K562 (cell line): ENCODE results near the gene PRUNE1. TPM values are rescaled to one million over a fixed set of nuclear protein-coding genes. Genes with fewer than 3 reads are reported as not detected.

ENCODE experiments used
- FOXK2 ChIP-seq, 2 experiments: fragments of 450-650 bp; IDR thresholded peaks in 1 of 2; conservative IDR thresholded peaks in 1 of 2; 2 replicates each; pipeline ENCODE4 v1.6.1; 2016; ENCODE audit warnings: low read depth in 2 of 2, mild to moderate bottlenecking in 1 of 2
- IRF2 ChIP-seq: sonication (generic); formaldehyde crosslinking; IDR thresholded peaks from 2 replicates; pipeline ENCODE4 v1.8.1; 2022; ENCODE audit warnings: mild to moderate bottlenecking, missing genetic modification reagents
- MAFF ChIP-seq: IDR thresholded peaks from 2 replicates; pipeline ENCODE4 v1.6.1; 2012; ENCODE audit warnings: low read length, improper control_type of control experiment
- NR2C2 ChIP-seq, 2 experiments: fragments of 200-800 bp in 1 of 2; sonication (Bioruptor generic) in 1 of 2; sonication (generic) in 1 of 2; formaldehyde crosslinking in 1 of 2; IDR thresholded peaks; 2 replicates each; pipeline versions ENCODE4 v1.6.1 to v1.8.0; 2016 to 2022; ENCODE audit warnings: mild to moderate bottlenecking in 1 of 2, missing compliant biosample characterization in 1 of 2, missing genetic modification characterization in 1 of 2, missing genetic modification reagents in 1 of 2
- NR2F6 ChIP-seq: fragments of 450-650 bp; formaldehyde crosslinking; IDR thresholded peaks from 2 replicates; pipeline ENCODE4 v1.4.0; 2020; ENCODE audit warnings: mild to moderate bottlenecking
- RBBP5 ChIP-seq: fragments of 200-600 bp; sonication (generic); IDR thresholded peaks from 2 replicates; pipeline ENCODE4 v1.6.1; 2012; ENCODE audit warnings: borderline replicate concordance, mild to moderate bottlenecking, low read length, control low read depth, inconsistent platforms; ENCODE audit not compliant: insufficient read depth, poor library complexity, severe bottlenecking
- SMAD2 ChIP-seq: fragments of 150-350 bp; IDR thresholded peaks from 2 replicates; pipeline ENCODE4 v1.6.1; 2014; ENCODE audit warnings: low read depth, mild to moderate bottlenecking, low read length
- ZKSCAN8 ChIP-seq: fragments of 200-800 bp; sonication (Bioruptor generic); IDR thresholded peaks from 2 replicates; pipeline ENCODE4 v1.6.1; 2016; ENCODE audit warnings: missing genetic modification characterization, missing compliant biosample characterization
- ZNF23 ChIP-seq: fragments of 250-450 bp; sonication (Bioruptor Pico); IDR thresholded peaks from 2 replicates; pipeline ENCODE4 v1.4.0; 2020; ENCODE audit warnings: mild to moderate bottlenecking
- ZNF75A ChIP-seq: fragments of 450-650 bp; formaldehyde crosslinking; IDR thresholded peaks from 2 replicates; pipeline ENCODE4 v1.4.0; 2020; ENCODE audit warnings: mild to moderate bottlenecking
- polyA plus RNA-seq, 8 experiments: library from polyadenylated mRNA; depleted of rRNA in 4 of 8; stranded (reverse) in 5 of 8; unstranded in 3 of 8; fragments of >200 nt; fragmentation: Nextera tagmentation in 2 of 8; fragmentation: Illumina TruSeq in 1 of 8; extraction: Ambion mirVana in 2 of 8; extraction: Trizol in 1 of 8; gene quantifications; 2 replicates each; pipeline versions ENCODE4 v1.2.1 to v1.2.3, GENCODE V29; 2011 to 2014; ENCODE audit warnings: inconsistent platforms in 1 of 8, missing spikeins in 1 of 8
- total RNA-seq, 7 experiments: library from RNA; depleted of rRNA in 6 of 7; stranded (reverse); fragments of >200 nt in 6 of 7; fragmentation: Illumina TruSeq in 2 of 7; extraction: Trizol in 2 of 7; gene quantifications; 2 replicates each; pipeline versions ENCODE4 v1.2.1 to v1.2.3, GENCODE V29; 2011 to 2021; ENCODE audit warnings: low replicate concordance in 1 of 7
- TF ChIP-seq, protein P1 (sequence below): sonication (generic); formaldehyde crosslinking; IDR thresholded peaks from 2 replicates; pipeline ENCODE4 v1.8.1; 2023; ENCODE audit warnings: mild to moderate bottlenecking, missing genetic modification reagents
- TF ChIP-seq, protein P2 (sequence below): fragments of 450-650 bp; formaldehyde crosslinking; IDR thresholded peaks from 2 replicates; pipeline ENCODE4 v1.4.0; 2020; ENCODE audit warnings: mild to moderate bottlenecking, moderate library complexity
- TF ChIP-seq, protein P3 (sequence below): fragments of 200-600 bp; sonication (generic); IDR thresholded peaks from one replicate; pipeline ENCODE4 v1.6.1; 2012; ENCODE audit warnings: mild to moderate bottlenecking, low read depth, low read length, inconsistent platforms

Gene PRUNE1
- total and polyA plus RNA-seq, 9 of the 15 experiments (the other 6 are each of a cell fraction or from before 2014, with no cell fraction given): 16.7 to 48.3 (median 26.2) TPM

DNA sequence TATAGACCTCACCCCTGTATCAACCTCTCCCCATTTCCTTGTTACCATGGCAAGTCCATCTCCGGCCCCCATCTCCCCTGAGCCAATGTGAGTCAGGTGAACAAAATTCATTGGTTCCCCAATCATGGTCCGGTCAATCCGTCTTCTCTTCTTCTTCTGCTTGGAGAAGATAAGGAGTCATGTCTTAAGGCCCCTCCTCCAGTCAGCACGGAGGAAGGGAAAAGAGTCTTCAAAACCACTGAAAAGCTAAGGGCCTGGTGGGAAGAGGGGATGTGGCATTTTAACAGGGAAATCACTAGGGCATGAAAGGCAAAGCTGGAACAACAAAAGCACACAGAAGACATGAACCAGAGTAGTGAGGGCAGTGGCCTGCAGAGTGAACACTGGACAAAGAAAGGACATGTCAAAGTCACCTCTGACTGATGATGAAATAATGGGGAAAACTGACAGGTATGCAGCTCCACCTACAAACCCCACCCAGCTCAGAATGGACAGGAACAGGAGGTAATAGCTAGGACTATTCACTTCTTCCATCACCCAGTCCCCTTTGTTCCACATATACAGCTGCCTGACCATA is 46.8 kb downstream of the PRUNE1 start (continued):
- TF ChIP-seq, protein P1, sequence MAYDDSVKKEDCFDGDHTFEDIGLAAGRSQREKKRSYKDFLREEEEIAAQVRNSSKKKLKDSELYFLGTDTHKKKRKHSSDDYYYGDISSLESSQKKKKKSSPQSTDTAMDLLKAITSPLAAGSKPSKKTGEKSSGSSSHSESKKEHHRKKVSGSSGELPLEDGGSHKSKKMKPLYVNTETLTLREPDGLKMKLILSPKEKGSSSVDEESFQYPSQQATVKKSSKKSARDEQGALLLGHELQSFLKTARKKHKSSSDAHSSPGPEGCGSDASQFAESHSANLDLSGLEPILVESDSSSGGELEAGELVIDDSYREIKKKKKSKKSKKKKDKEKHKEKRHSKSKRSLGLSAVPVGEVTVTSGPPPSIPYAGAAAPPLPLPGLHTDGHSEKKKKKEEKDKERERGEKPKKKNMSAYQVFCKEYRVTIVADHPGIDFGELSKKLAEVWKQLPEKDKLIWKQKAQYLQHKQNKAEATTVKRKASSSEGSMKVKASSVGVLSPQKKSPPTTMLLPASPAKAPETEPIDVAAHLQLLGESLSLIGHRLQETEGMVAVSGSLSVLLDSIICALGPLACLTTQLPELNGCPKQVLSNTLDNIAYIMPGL (CRISPR knock-in tag): no peak
- TF ChIP-seq IRF2 (CRISPR knock-in tag) (no peak), MAFF (no peak), ZNF23 (CRISPR knock-in tag) (no peak), ZNF75A (CRISPR knock-in tag) (no peak), FOXK2 (conservative IDR thresholded peaks at IDR 0.05 in 1 of 2, IDR thresholded peaks at IDR 0.05 in 1 of 2; ENCODE audit: low read depth in 2 of 2) (0 out of 4 replicates have a peak, but pooled peaks of 1 of the 2 experiments have one; percentile 32), SMAD2 (no peak), NR2C2 (CRISPR knock-in tag; IDR thresholded peaks at IDR 0.05) (no peak), NR2C2 (tag; IDR thresholded peaks at IDR 0.05) (peak; percentile 46; the same call in 1 of the 2 replicates), RBBP5 (peak; percentile 6), ZKSCAN8 (no peak), NR2F6 (CRISPR knock-in tag) (no peak)
- TF ChIP-seq, protein P2, sequence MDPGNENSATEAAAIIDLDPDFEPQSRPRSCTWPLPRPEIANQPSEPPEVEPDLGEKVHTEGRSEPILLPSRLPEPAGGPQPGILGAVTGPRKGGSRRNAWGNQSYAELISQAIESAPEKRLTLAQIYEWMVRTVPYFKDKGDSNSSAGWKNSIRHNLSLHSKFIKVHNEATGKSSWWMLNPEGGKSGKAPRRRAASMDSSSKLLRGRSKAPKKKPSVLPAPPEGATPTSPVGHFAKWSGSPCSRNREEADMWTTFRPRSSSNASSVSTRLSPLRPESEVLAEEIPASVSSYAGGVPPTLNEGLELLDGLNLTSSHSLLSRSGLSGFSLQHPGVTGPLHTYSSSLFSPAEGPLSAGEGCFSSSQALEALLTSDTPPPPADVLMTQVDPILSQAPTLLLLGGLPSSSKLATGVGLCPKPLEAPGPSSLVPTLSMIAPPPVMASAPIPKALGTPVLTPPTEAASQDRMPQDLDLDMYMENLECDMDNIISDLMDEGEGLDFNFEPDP (CRISPR knock-in tag): no peak
- TF ChIP-seq, protein P3, sequence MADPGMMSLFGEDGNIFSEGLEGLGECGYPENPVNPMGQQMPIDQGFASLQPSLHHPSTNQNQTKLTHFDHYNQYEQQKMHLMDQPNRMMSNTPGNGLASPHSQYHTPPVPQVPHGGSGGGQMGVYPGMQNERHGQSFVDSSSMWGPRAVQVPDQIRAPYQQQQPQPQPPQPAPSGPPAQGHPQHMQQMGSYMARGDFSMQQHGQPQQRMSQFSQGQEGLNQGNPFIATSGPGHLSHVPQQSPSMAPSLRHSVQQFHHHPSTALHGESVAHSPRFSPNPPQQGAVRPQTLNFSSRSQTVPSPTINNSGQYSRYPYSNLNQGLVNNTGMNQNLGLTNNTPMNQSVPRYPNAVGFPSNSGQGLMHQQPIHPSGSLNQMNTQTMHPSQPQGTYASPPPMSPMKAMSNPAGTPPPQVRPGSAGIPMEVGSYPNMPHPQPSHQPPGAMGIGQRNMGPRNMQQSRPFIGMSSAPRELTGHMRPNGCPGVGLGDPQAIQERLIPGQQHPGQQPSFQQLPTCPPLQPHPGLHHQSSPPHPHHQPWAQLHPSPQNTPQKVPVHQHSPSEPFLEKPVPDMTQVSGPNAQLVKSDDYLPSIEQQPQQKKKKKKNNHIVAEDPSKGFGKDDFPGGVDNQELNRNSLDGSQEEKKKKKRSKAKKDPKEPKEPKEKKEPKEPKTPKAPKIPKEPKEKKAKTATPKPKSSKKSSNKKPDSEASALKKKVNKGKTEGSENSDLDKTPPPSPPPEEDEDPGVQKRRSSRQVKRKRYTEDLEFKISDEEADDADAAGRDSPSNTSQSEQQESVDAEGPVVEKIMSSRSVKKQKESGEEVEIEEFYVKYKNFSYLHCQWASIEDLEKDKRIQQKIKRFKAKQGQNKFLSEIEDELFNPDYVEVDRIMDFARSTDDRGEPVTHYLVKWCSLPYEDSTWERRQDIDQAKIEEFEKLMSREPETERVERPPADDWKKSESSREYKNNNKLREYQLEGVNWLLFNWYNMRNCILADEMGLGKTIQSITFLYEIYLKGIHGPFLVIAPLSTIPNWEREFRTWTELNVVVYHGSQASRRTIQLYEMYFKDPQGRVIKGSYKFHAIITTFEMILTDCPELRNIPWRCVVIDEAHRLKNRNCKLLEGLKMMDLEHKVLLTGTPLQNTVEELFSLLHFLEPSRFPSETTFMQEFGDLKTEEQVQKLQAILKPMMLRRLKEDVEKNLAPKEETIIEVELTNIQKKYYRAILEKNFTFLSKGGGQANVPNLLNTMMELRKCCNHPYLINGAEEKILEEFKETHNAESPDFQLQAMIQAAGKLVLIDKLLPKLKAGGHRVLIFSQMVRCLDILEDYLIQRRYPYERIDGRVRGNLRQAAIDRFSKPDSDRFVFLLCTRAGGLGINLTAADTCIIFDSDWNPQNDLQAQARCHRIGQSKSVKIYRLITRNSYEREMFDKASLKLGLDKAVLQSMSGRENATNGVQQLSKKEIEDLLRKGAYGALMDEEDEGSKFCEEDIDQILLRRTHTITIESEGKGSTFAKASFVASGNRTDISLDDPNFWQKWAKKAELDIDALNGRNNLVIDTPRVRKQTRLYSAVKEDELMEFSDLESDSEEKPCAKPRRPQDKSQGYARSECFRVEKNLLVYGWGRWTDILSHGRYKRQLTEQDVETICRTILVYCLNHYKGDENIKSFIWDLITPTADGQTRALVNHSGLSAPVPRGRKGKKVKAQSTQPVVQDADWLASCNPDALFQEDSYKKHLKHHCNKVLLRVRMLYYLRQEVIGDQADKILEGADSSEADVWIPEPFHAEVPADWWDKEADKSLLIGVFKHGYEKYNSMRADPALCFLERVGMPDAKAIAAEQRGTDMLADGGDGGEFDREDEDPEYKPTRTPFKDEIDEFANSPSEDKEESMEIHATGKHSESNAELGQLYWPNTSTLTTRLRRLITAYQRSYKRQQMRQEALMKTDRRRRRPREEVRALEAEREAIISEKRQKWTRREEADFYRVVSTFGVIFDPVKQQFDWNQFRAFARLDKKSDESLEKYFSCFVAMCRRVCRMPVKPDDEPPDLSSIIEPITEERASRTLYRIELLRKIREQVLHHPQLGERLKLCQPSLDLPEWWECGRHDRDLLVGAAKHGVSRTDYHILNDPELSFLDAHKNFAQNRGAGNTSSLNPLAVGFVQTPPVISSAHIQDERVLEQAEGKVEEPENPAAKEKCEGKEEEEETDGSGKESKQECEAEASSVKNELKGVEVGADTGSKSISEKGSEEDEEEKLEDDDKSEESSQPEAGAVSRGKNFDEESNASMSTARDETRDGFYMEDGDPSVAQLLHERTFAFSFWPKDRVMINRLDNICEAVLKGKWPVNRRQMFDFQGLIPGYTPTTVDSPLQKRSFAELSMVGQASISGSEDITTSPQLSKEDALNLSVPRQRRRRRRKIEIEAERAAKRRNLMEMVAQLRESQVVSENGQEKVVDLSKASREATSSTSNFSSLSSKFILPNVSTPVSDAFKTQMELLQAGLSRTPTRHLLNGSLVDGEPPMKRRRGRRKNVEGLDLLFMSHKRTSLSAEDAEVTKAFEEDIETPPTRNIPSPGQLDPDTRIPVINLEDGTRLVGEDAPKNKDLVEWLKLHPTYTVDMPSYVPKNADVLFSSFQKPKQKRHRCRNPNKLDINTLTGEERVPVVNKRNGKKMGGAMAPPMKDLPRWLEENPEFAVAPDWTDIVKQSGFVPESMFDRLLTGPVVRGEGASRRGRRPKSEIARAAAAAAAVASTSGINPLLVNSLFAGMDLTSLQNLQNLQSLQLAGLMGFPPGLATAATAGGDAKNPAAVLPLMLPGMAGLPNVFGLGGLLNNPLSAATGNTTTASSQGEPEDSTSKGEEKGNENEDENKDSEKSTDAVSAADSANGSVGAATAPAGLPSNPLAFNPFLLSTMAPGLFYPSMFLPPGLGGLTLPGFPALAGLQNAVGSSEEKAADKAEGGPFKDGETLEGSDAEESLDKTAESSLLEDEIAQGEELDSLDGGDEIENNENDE: no peak
